GM23248 (cell line): Measurements from ENCODE around the gene PDZD11. TPM values are rescaled to one million over a fixed set of nuclear protein-coding genes. Genes with fewer than 3 reads are reported as not detected.

Source experiments
- DNase-seq: peaks from one replicate; pipeline ENCODE4 v3.0.0-alpha.2; 2015
- H2AFZ ChIP-seq: fragments of 200-600 bp; sonication (generic); 2 replicates; pipeline ENCODE4 v1.6.1; 2016; ENCODE audit warnings: antibody characterized with exemption
- H3F3A ChIP-seq: fragments of 200-600 bp; sonication (generic); 2 replicates; pipeline ENCODE4 v1.6.1; 2016; ENCODE audit warnings: mild to moderate bottlenecking, antibody characterized with exemption, mixed run types; ENCODE audit not compliant: insufficient read depth
- H3K27ac ChIP-seq: fragments of 200-600 bp; sonication (generic); 2 replicates; pipeline ENCODE4 v1.5.1; 2016; ENCODE audit warnings: mild to moderate bottlenecking
- H3K27me3 ChIP-seq: fragments of 200-600 bp; sonication (generic); replicated peaks from 2 replicates; pipeline ENCODE4 v1.6.1; 2016; ENCODE audit warnings: mild to moderate bottlenecking; ENCODE audit not compliant: insufficient read depth
- H3K36me3 ChIP-seq: fragments of 200-600 bp; sonication (generic); 2 replicates; pipeline ENCODE4 v1.6.1; 2016; ENCODE audit warnings: low read depth, mild to moderate bottlenecking
- H3K4me1 ChIP-seq: fragments of 200-600 bp; sonication (generic); 2 replicates; pipeline ENCODE4 v1.6.1; 2016; ENCODE audit warnings: mild to moderate bottlenecking; ENCODE audit not compliant: insufficient read depth
- H3K4me2 ChIP-seq: fragments of 200-600 bp; sonication (generic); one replicate; pipeline ENCODE4 v1.6.1; 2016; ENCODE audit warnings: mild to moderate bottlenecking; ENCODE audit not compliant: unreplicated experiment
- H3K4me3 ChIP-seq: fragments of 200-600 bp; sonication (generic); 2 replicates; pipeline ENCODE4 v1.5.1; 2016; ENCODE audit warnings: mild to moderate bottlenecking
- H3K79me2 ChIP-seq: fragments of 200-600 bp; sonication (generic); 2 replicates; pipeline ENCODE4 v1.6.1; 2016; ENCODE audit warnings: mild to moderate bottlenecking; ENCODE audit not compliant: insufficient read depth
- H3K9ac ChIP-seq: fragments of 200-600 bp; sonication (generic); 2 replicates; pipeline ENCODE4 v1.6.1; 2016; ENCODE audit warnings: mild to moderate bottlenecking
- H3K9me2 ChIP-seq: fragments of 200-600 bp; sonication (generic); 2 replicates; pipeline ENCODE4 v1.6.1; 2016; ENCODE audit warnings: mixed run types, mild to moderate bottlenecking, moderate library complexity; ENCODE audit not compliant: insufficient read depth
- H3K9me3 ChIP-seq: fragments of 200-600 bp; sonication (generic); one replicate; pipeline ENCODE4 v1.6.1; 2017; ENCODE audit warnings: low read depth
- H4K20me1 ChIP-seq: fragments of 200-600 bp; sonication (generic); 2 replicates; pipeline ENCODE4 v1.6.0; 2016; ENCODE audit not compliant: insufficient read depth
- EZH2 ChIP-seq: fragments of 200-600 bp; sonication (generic); IDR thresholded peaks from 2 replicates; pipeline ENCODE4 v1.6.1; 2018; ENCODE audit warnings: antibody characterized with exemption, mild to moderate bottlenecking; ENCODE audit not compliant: insufficient read depth, poor library complexity, severe bottlenecking
- EZH2phosphoT487 ChIP-seq: fragments of 200-600 bp; sonication (generic); IDR thresholded peaks from 2 replicates; pipeline ENCODE4 v1.6.1; 2018; ENCODE audit warnings: antibody characterized with exemption, moderate library complexity, mild to moderate bottlenecking, low read depth; ENCODE audit not compliant: insufficient read depth
- WGBS, 2 experiments: methylation state at CpG; one replicate each; pipeline ENCODE4 v1.1.6; 2015 to 2017; ENCODE audit warnings: low lambda C conversion rate in 2 of 2, low coverage in 1 of 2; ENCODE audit errors: missing lambda C conversion rate in 2 of 2; 5-methylcytosine and 5-hydroxymethylcytosine counted together
- in situ Hi-C: fragments of 300-500 bp; cut with MboI; formaldehyde crosslinking; loops from 2 replicates; pipeline ENCODE4 v1.15.0; 2020
- polyA plus RNA-seq: library from polyadenylated mRNA; unstranded; fragments of >200 nt; fragmentation: Nextera tagmentation; extraction: Ambion mirVana; gene quantifications from 2 replicates; pipeline ENCODE4 v1.2.1, GENCODE V29; 2016
- total RNA-seq: library from RNA; depleted of rRNA; stranded (reverse); fragments of >200 nt; shearing (Covaris generic); gene quantifications from 2 replicates; pipeline ENCODE4 v1.2.3, GENCODE V29; 2014

PDZD11 gene
- total and polyA plus RNA-seq, 2 experiments from 2014 or later = 59.3 to 110 TPM

- Histone ChIP-seq H3K36me3 (no peaks in the 10 kb centered on the region), H3K9ac (no peak overlapping the region), H3K79me2 (no peaks in the 10 kb centered on the region), H3K9me3 (no peaks in the 10 kb centered on the region), H3K4me2 (no peak overlapping the region), H3K9me2 (no peaks in the 10 kb centered on the region), H3F3A (no peaks in the 10 kb centered on the region), H3K4me3 (no peak overlapping the region), H3K27ac (no peak overlapping the region), H2AFZ (no peak overlapping the region), H3K4me1 (peaks cover 10% of the 10 kb centered on the region), H3K27me3 (no peaks in the 10 kb centered on the region), H4K20me1 (no peaks in the 10 kb centered on the region)
- in situ Hi-C loops = no loop called here
- WGBS, 2 experiments = 50 to 57% methylated on average over 2 of the region's 2 CpGs
- TF ChIP-seq EZH2 (no peak), EZH2phosphoT487 (no peak)
- DNase-seq = no peak
These were observed 34.3 kb downstream of the PDZD11 start for GRCh38 chrX:70255452-70255851.

GRCh38 chrX:70254909-70255308 lies 34.8 kb downstream of the PDZD11 start:
- Histone ChIP-seq H3K4me3 (no peak overlapping the region), H3K36me3 (no peaks in the 10 kb centered on the region), H2AFZ (no peak overlapping the region), H3K27me3 (no peaks in the 10 kb centered on the region), H3K27ac (no peak overlapping the region), H3K79me2 (no peaks in the 10 kb centered on the region), H3K9me2 (no peaks in the 10 kb centered on the region), H3K4me2 (no peak overlapping the region), H3K9me3 (no peaks in the 10 kb centered on the region), H3K4me1 (peaks cover 10% of the 10 kb centered on the region), H3K9ac (no peak overlapping the region), H3F3A (no peaks in the 10 kb centered on the region), H4K20me1 (no peaks in the 10 kb centered on the region)
- DNase-seq = no peak
- TF ChIP-seq EZH2phosphoT487 (no peak), EZH2 (no peak)
- in situ Hi-C loops = no loop called here
- WGBS, 2 experiments = 89 to 100% methylated on average over 2 to 3 of the region's 3 CpGs

DNA sequence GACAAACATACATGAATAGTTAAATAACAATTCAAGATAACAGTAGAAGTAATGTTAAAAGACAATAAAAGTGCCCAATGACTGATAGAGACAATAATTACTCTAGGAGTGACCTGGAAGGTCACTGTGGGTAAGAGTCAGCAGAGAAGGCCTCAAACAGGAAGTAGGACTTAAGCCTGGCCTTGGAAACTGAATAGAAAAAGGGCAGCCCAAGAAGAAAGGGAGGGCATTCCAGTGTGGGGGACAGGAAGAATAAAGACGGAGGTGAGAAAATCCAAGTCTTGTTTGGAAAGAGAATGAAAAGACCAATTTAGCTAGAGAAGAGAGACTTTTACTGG lies 35.7 kb downstream of the PDZD11 start:
- H2AFZ ChIP-seq = no peak overlapping the region
- no peaks in the 10 kb centered on the region for H3K9me3 ChIP-seq
- H3K9me2 ChIP-seq = no peaks in the 10 kb centered on the region
- no peaks in the 10 kb centered on the region for H3K27me3 ChIP-seq
- in situ Hi-C loops = no loop called here
- H3K9ac ChIP-seq = no peak overlapping the region
- peaks cover 10% of the 10 kb centered on the region for H3K4me1 ChIP-seq
- no peak for DNase-seq
- no peaks in the 10 kb centered on the region for H3F3A ChIP-seq
- no peaks in the 10 kb centered on the region for H3K79me2 ChIP-seq
- no peak overlapping the region for H3K4me2 ChIP-seq
- no peaks in the 10 kb centered on the region for H4K20me1 ChIP-seq
- TF ChIP-seq EZH2phosphoT487 (no peak), EZH2 (no peak)
- no peak overlapping the region for H3K27ac ChIP-seq
- H3K36me3 ChIP-seq = no peaks in the 10 kb centered on the region
- H3K4me3 ChIP-seq = no peak overlapping the region
- WGBS, 2 experiments = 20 to 56% methylated on average over 1 of the region's 1 CpG

- 62 to 71% methylated on average over 3 of the region's 3 CpGs for WGBS, 2 experiments
- in situ Hi-C loops = no loop called here
- H3K9me3 ChIP-seq = no peaks in the 10 kb centered on the region
- no peak overlapping the region for H3K4me2 ChIP-seq
- no peak overlapping the region for H3K27ac ChIP-seq
- peak; percentile 54 for DNase-seq
- H3K4me3 ChIP-seq = no peak overlapping the region
- no peaks in the 10 kb centered on the region for H3K9me2 ChIP-seq
- no peaks in the 10 kb centered on the region for H3K36me3 ChIP-seq
- no peak for TF ChIP-seq EZH2phosphoT487
- no peak overlapping the region for H2AFZ ChIP-seq
- peaks cover 10% of the 10 kb centered on the region for H3K4me1 ChIP-seq
- no peaks in the 10 kb centered on the region for H3F3A ChIP-seq
- no peaks in the 10 kb centered on the region for H3K79me2 ChIP-seq
- H4K20me1 ChIP-seq = no peaks in the 10 kb centered on the region
- no peaks in the 10 kb centered on the region for H3K27me3 ChIP-seq
- H3K9ac ChIP-seq = no peak overlapping the region
These were observed 36.2 kb downstream of the PDZD11 start for GRCh38 chrX:70253377-70254062.

- H3K27me3 ChIP-seq = no peaks in the 10 kb centered on the region
These were observed 37.2 kb downstream of the PDZD11 start for GRCh38 chrX:70252491-70252890.

More at GRCh38 chrX:70252491-70252890, 37.2 kb downstream of the PDZD11 start:
- Histone ChIP-seq H3K27ac (no peak overlapping the region), H3K9me3 (no peaks in the 10 kb centered on the region), H2AFZ (no peak overlapping the region), H3K9ac (no peak overlapping the region), H4K20me1 (no peaks in the 10 kb centered on the region), H3K4me3 (no peak overlapping the region), H3K79me2 (no peaks in the 10 kb centered on the region), H3K9me2 (no peaks in the 10 kb centered on the region), H3K4me1 (peaks cover 10% of the 10 kb centered on the region), H3K36me3 (no peaks in the 10 kb centered on the region), H3K4me2 (no peak overlapping the region), H3F3A (no peaks in the 10 kb centered on the region)
- in situ Hi-C loops = no loop called here
- WGBS, 2 experiments = 90 to 96% methylated on average over 2 of the region's 2 CpGs
- no peak for DNase-seq
- TF ChIP-seq EZH2 = no peak
- TF ChIP-seq EZH2phosphoT487 = no peak
